Tibial nerve (tissue), 4 donors: ENCODE data around the gene MT1H.

Experiments used
- EP300 ChIP-seq, 2 donors: sonication (generic); formaldehyde crosslinking; IDR thresholded peaks; one replicate each; pipeline ENCODE4 v1.6.1; 2017; ENCODE audit warnings: antibody characterized with exemption in 2 of 2, mild to moderate bottlenecking in 1 of 2
- POLR2A ChIP-seq, 2 donors: fragments of 450-650 bp; IDR thresholded peaks; one replicate each; pipeline ENCODE4 v1.6.1; 2017; ENCODE audit warnings: antibody characterized with exemption in 2 of 2, mild to moderate bottlenecking in 2 of 2, moderate library complexity in 2 of 2
- TF ChIP-seq, protein P1 (sequence below), 5 experiments: fragments of 200-600 bp in 3 of 5; fragments of 450-650 bp in 2 of 5; sonication (generic) in 3 of 5; IDR thresholded peaks; one replicate each; pipeline ENCODE4 v1.5.1; 2016 to 2019; ENCODE audit warnings: antibody characterized with exemption in 5 of 5, mild to moderate bottlenecking in 3 of 5, moderate library complexity in 2 of 5

DNA sequence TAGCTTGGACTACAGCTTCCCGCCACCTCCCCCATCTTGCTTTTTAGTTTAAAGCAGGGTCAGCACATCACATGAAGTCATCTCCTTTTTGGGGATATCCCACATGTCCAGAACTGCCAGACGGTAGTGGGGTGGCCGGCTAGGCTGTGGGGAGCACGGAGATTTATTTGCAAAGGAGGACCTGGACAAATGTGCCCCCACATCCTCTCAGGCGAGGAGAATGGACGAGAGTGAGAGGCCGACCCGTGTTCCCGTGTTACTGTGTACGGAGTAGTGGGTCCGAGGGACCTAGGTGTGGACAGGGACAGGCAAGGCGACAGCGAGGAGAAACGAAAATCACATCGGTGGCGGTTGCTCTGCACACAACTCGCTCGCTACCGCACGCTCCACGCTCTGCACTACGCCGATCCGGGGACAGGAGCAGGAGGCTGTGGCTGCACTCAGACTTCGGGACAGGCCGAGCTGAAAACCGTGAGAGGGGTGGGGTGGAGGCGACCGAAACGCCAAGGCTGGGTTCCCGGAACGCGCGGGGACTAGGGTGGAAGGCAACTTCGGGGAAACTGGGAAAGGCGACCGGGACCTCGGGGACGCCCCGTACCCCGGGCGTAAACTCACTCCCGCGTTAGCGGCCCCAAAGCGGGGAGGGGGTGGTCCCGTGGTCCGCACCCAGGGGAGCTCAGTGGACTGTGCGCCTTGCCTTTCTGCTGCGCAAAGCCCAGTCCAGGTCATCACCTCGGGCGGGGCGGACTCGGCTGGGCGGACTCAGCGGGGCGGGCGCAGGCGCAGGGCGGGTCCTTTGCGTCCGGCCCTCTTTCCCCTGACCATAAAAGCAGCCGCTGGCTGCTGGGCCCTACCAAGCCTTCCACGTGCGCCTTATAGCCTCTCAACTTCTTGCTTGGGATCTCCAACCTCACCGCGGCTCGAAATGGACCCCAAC, 31.5 kb upstream of the MT1H start, which contains the start of gene MT1A:
- TF ChIP-seq EP300 (IDR thresholded peaks at IDR 0.05): peak; percentile 65 to 90
- TF ChIP-seq, protein P1, sequence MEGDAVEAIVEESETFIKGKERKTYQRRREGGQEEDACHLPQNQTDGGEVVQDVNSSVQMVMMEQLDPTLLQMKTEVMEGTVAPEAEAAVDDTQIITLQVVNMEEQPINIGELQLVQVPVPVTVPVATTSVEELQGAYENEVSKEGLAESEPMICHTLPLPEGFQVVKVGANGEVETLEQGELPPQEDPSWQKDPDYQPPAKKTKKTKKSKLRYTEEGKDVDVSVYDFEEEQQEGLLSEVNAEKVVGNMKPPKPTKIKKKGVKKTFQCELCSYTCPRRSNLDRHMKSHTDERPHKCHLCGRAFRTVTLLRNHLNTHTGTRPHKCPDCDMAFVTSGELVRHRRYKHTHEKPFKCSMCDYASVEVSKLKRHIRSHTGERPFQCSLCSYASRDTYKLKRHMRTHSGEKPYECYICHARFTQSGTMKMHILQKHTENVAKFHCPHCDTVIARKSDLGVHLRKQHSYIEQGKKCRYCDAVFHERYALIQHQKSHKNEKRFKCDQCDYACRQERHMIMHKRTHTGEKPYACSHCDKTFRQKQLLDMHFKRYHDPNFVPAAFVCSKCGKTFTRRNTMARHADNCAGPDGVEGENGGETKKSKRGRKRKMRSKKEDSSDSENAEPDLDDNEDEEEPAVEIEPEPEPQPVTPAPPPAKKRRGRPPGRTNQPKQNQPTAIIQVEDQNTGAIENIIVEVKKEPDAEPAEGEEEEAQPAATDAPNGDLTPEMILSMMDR (IDR thresholded peaks at IDR 0.05): no peak
- peak; percentile 40 to 71 for TF ChIP-seq POLR2A (IDR thresholded peaks at IDR 0.05)
